ENCODE measurements around the gene ZNF236.

Gene ZNF236

GRCh38 chr18:76993085-76993382 lies 170.7 kb downstream of the ZNF236 start:
- no peaks in the 10 kb centered on the region for H3K36me3 Mint-ChIP-seq (ENCODE audit: low read depth)
- H3K4me3 Mint-ChIP-seq, result no peak overlapping the region
- peaks cover 14% of the 10 kb centered on the region for H3K27me3 Mint-ChIP-seq (ENCODE audit: low read depth)
- peak overlapping the region; percentile 76 to 97 (median 93) for H3K27ac Mint-ChIP-seq
- no peak for TF ChIP-seq CTCF (IDR thresholded peaks at IDR 0.05; ENCODE audit: unreplicated experiment in 3 of 3)
- peaks cover 35% of the 10 kb centered on the region for H3K4me1 Mint-ChIP-seq
- peaks cover 2% of the 10 kb centered on the region for H3K9me3 Mint-ChIP-seq

- Mint-ChIP-seq H3K9me3 (peaks cover 2% of the 10 kb centered on the region), H3K4me1 (peaks cover 38% of the 10 kb centered on the region), H3K27me3 (ENCODE audit: low read depth) (peaks cover 15% of the 10 kb centered on the region), H3K4me3 (no peak overlapping the region), H3K27ac (peak overlapping the region; percentile 92 to 97 (median 93)), H3K36me3 (ENCODE audit: low read depth) (no peaks in the 10 kb centered on the region)
- no peak for TF ChIP-seq CTCF (IDR thresholded peaks at IDR 0.05; ENCODE audit: unreplicated experiment in 3 of 3)
These were observed 171.2 kb downstream of the ZNF236 start for GRCh38 chr18:76993573-76993972.

GRCh38 chr18:76994086-76994654 lies 171.8 kb downstream of the ZNF236 start:
- H3K4me3 Mint-ChIP-seq, result peak overlapping the region in 1 of 3 experiments; percentile 9
- peaks cover 2% of the 10 kb centered on the region for H3K9me3 Mint-ChIP-seq
- H3K27me3 Mint-ChIP-seq (ENCODE audit: low read depth), result peaks cover 15% of the 10 kb centered on the region
- peaks cover 38% of the 10 kb centered on the region for H3K4me1 Mint-ChIP-seq
- TF ChIP-seq CTCF (IDR thresholded peaks at IDR 0.05; ENCODE audit: unreplicated experiment in 3 of 3), result no peak
- H3K36me3 Mint-ChIP-seq (ENCODE audit: low read depth), result no peaks in the 10 kb centered on the region
- H3K27ac Mint-ChIP-seq, result peak overlapping the region; percentile 92 to 97 (median 93)

- Mint-ChIP-seq H3K27me3 (ENCODE audit: low read depth) (peaks cover 20% of the 10 kb centered on the region), H3K27ac (peak overlapping the region; percentile 78 to 92 (median 90)), H3K36me3 (ENCODE audit: low read depth) (no peaks in the 10 kb centered on the region), H3K4me3 (no peak overlapping the region), H3K4me1 (peaks cover 44% of the 10 kb centered on the region), H3K9me3 (peaks cover 2% of the 10 kb centered on the region)
- no peak for TF ChIP-seq CTCF (IDR thresholded peaks at IDR 0.05; ENCODE audit: unreplicated experiment in 3 of 3)
These were observed 173.5 kb downstream of the ZNF236 start for GRCh38 chr18:76995896-76996295.

- Mint-ChIP-seq H3K27ac (peak overlapping the region; percentile 78 to 92 (median 90)), H3K4me1 (peaks cover 44% of the 10 kb centered on the region), H3K36me3 (ENCODE audit: low read depth) (no peaks in the 10 kb centered on the region), H3K27me3 (ENCODE audit: low read depth) (peaks cover 14% of the 10 kb centered on the region), H3K9me3 (peaks cover 2% of the 10 kb centered on the region), H3K4me3 (peak overlapping the region in 1 of 3 experiments; percentile 7)
- no peak for TF ChIP-seq CTCF (IDR thresholded peaks at IDR 0.05; ENCODE audit: unreplicated experiment in 3 of 3)
These were observed 174.1 kb downstream of the ZNF236 start for GRCh38 chr18:76996429-76996828.

All from nephron (organoid).